GM12878 (cell line): ENCODE data around the gene CHEK1. TPM values are rescaled to one million over a fixed set of nuclear protein-coding genes. Genes with fewer than 3 reads are reported as not detected.

Experiments
- CEBPZ ChIP-seq: fragments of 150-350 bp; IDR thresholded peaks from 2 replicates; pipeline ENCODE4 v1.6.1; 2016; ENCODE audit warnings: low read depth, low read length
- CTCF ChIP-seq, 3 experiments: IDR thresholded peaks in 2 of 3; conservative IDR thresholded peaks in 1 of 3; 2 replicates each; pipeline ENCODE4 v1.5.1; 2011; ENCODE audit warnings: low read depth in 3 of 3, low read length in 3 of 3, mild to moderate bottlenecking in 3 of 3, control low read depth in 2 of 3, moderate library complexity in 2 of 3, inconsistent platforms in 1 of 3, mixed read lengths in 1 of 3; ENCODE audit not compliant: control insufficient read depth in 2 of 3, insufficient read depth in 1 of 3; ENCODE audit errors: extremely low read depth in 1 of 3
- E4F1 ChIP-seq: fragments of 450-650 bp; IDR thresholded peaks from 2 replicates; pipeline ENCODE4 v1.6.1; 2018; ENCODE audit warnings: borderline replicate concordance, mild to moderate bottlenecking; ENCODE audit not compliant: partially characterized antibody
- EED ChIP-seq: sonication (generic); IDR thresholded peaks from 2 replicates; pipeline ENCODE4 v1.6.1; 2016; ENCODE audit warnings: antibody characterized with exemption, low read depth
- ETV6 ChIP-seq, 2 experiments: fragments of 450-650 bp in 1 of 2; IDR thresholded peaks in 1 of 2; conservative IDR thresholded peaks in 1 of 2; 2 replicates each; pipeline ENCODE4 v1.6.1; 2014; ENCODE audit warnings: antibody characterized with exemption in 1 of 2, borderline replicate concordance in 1 of 2, low read depth in 1 of 2, mild to moderate bottlenecking in 1 of 2, moderate library complexity in 1 of 2
- HDAC6 ChIP-seq: fragments of 200-600 bp; sonication (generic); IDR thresholded peaks from one replicate; pipeline ENCODE4 v1.8.0; 2017; ENCODE audit warnings: antibody characterized with exemption; ENCODE audit not compliant: unreplicated experiment
- IRF4 ChIP-seq: IDR thresholded peaks from 2 replicates; pipeline ENCODE4 v1.6.1; 2011; ENCODE audit warnings: low read depth, low read length
- IRF5 ChIP-seq: fragments of 450-650 bp; IDR thresholded peaks from 2 replicates; pipeline ENCODE4 v1.6.1; 2017; ENCODE audit warnings: borderline replicate concordance
- MLLT1 ChIP-seq: fragments of 450-650 bp; IDR thresholded peaks from 2 replicates; pipeline ENCODE4 v1.6.1; 2016; ENCODE audit warnings: mild to moderate bottlenecking
- MTA2 ChIP-seq: fragments of 450-650 bp; IDR thresholded peaks from 2 replicates; pipeline ENCODE4 v1.6.1; 2016; ENCODE audit warnings: low read depth, mild to moderate bottlenecking, moderate library complexity
- MYC ChIP-seq: IDR thresholded peaks from 2 replicates; pipeline ENCODE4 v1.6.1; 2011; ENCODE audit warnings: mild to moderate bottlenecking, low read length, moderate library complexity, inconsistent platforms; ENCODE audit not compliant: insufficient read depth, insufficient replicate concordance, insufficient read length, severe bottlenecking
- PRDM15 ChIP-seq: fragments of 450-650 bp; formaldehyde crosslinking; IDR thresholded peaks from 2 replicates; pipeline ENCODE4 v1.4.0; 2020; ENCODE audit warnings: mild to moderate bottlenecking, moderate library complexity
- SPI1 ChIP-seq: IDR thresholded peaks from 2 replicates; pipeline ENCODE4 v1.6.1; 2011; ENCODE audit warnings: low read depth, mild to moderate bottlenecking, low read length, moderate library complexity, borderline replicate concordance; ENCODE audit not compliant: insufficient read depth
- polyA plus RNA-seq, 11 experiments: library from polyadenylated mRNA; depleted of rRNA in 4 of 11; unstranded in 6 of 11; stranded (reverse) in 5 of 11; fragments of >200 nt; fragmentation: Nextera tagmentation in 4 of 11; fragmentation: Illumina TruSeq in 1 of 11; extraction: Ambion mirVana in 4 of 11; extraction: Trizol in 1 of 11; gene quantifications; 1 replicate in 1 of 11; 2 replicates in 10 of 11; pipeline versions ENCODE4 v1.2.1 to v1.2.3, GENCODE V29; 2011 to 2016; ENCODE audit warnings: inconsistent platforms in 2 of 11, missing spikeins in 2 of 11, low read depth in 1 of 11
- total RNA-seq, 4 experiments: library from RNA; depleted of rRNA in 3 of 4; stranded (reverse); fragments of >200 nt in 3 of 4; fragmentation: Illumina TruSeq in 1 of 4; extraction: Trizol in 1 of 4; gene quantifications; 2 replicates each; pipeline versions ENCODE4 v1.2.1 to v1.2.3, GENCODE V29; 2013 to 2021

Gene CHEK1
- total and polyA plus RNA-seq, 10 of the 15 experiments (the other 5 are each of a cell fraction or from before 2014, with no cell fraction given): 42.1 to 72.9 (median 65.6) TPM

GRCh38 chr11:125692887-125693286, 67.9 kb downstream of the CHEK1 start (continued):
- TF ChIP-seq E4F1 (no peak), EED (no peak), IRF4 (no peak), IRF5 (no peak), MTA2 (no peak), CEBPZ (no peak), HDAC6 (no peak), MYC (no peak), SPI1 (no peak), ETV6 (conservative IDR thresholded peaks at IDR 0.05 in 1 of 2, IDR thresholded peaks at IDR 0.05 in 1 of 2; ENCODE audit: borderline replicate concordance in 1 of 2, low read depth in 1 of 2) (no peak), CTCF (IDR thresholded peaks at IDR 0.05 in 2 of 3, conservative IDR thresholded peaks at IDR 0.05 in 1 of 3; ENCODE audit: control insufficient read depth in 2 of 3, extremely low read depth in 1 of 3, insufficient read depth in 1 of 3, low read depth in 3 of 3, low read length in 3 of 3) (no peak), MLLT1 (no peak), PRDM15 (no peak)
